Gastrocnemius medialis (tissue), 4 donors: ENCODE measurements around the gene KMT5B. TPM values are rescaled to one million over a fixed set of nuclear protein-coding genes. Genes with fewer than 3 reads are reported as not detected.

Experiments used
- ATAC-seq, 2 donors: fragments of 150-250 bp; one replicate each; pipeline ENCODE4 v1.9.1; 2016
- DNase-seq, 2 donors: peaks; one replicate each; pipeline ENCODE4 v3.0.0-alpha.2; 2019
- H3K27ac ChIP-seq, 4 donors: fragments of 200-600 bp; sonication (generic); 1 replicate in 1 of 4; 2 replicates in 3 of 4; pipeline ENCODE4 v1.5.1; 2016 to 2018; ENCODE audit warnings: mild to moderate bottlenecking in 2 of 4, moderate library complexity in 1 of 4
- H3K27me3 ChIP-seq, 3 donors: fragments of 200-600 bp; sonication (generic) in 2 of 3; 1 replicate in 1 of 3; 2 replicates in 2 of 3; pipeline versions ENCODE4 v1.5.1 to v1.6.0; 2016 to 2019; ENCODE audit warnings: mild to moderate bottlenecking in 1 of 3, moderate library complexity in 1 of 3
- H3K36me3 ChIP-seq, 2 donors: fragments of 200-600 bp; sonication (generic) in 1 of 2; one replicate each; pipeline ENCODE4 v1.5.1; 2017 to 2018
- H3K4me1 ChIP-seq, 2 donors: fragments of 200-600 bp; sonication (generic) in 1 of 2; one replicate each; pipeline ENCODE4 v1.5.1; 2016 to 2017; ENCODE audit warnings: mild to moderate bottlenecking in 2 of 2
- H3K4me3 ChIP-seq, 4 donors: fragments of 200-600 bp; sonication (generic) in 3 of 4; 1 replicate in 1 of 4; 2 replicates in 3 of 4; pipeline ENCODE4 v1.5.1; 2016 to 2019; ENCODE audit warnings: mild to moderate bottlenecking in 2 of 4
- H3K9me3 ChIP-seq, 3 donors: fragments of 200-600 bp; sonication (generic) in 2 of 3; 1 replicate in 1 of 3; 2 replicates in 2 of 3; pipeline ENCODE4 v1.5.1; 2016 to 2019
- CTCF ChIP-seq, 5 experiments: fragments of 450-650 bp in 3 of 5; fragments of 200-600 bp in 2 of 5; sonication (generic) in 2 of 5; IDR thresholded peaks in 4 of 5; conservative IDR thresholded peaks in 1 of 5; 1 replicate in 4 of 5; 2 replicates in 1 of 5; pipeline ENCODE4 v1.5.1; 2016 to 2019; ENCODE audit warnings: antibody characterized with exemption in 5 of 5, mild to moderate bottlenecking in 3 of 5, moderate library complexity in 3 of 5
- POLR2A ChIP-seq, 2 donors: fragments of 450-650 bp; IDR thresholded peaks; one replicate each; pipeline ENCODE4 v1.6.1; 2017; ENCODE audit warnings: antibody characterized with exemption in 2 of 2, mild to moderate bottlenecking in 2 of 2, moderate library complexity in 2 of 2
- in situ Hi-C, 4 donors: fragments of 200-750 bp; cut with MboI; loops; one replicate each; pipeline versions ENCODE4 v1.15.0 to v1.8.0; 2017; ENCODE audit warnings: low sequenced_read_pairs in 4 of 4
- intact Hi-C: fragments of 100-400 bp; cut with DNase I; formaldehyde crosslinking; loops from one replicate; pipeline ENCODE4 v1.15.1; 2023; ENCODE audit warnings: low total_unique reads
- total RNA-seq, 4 donors: library from RNA; depleted of rRNA; stranded (reverse); fragments of >200 nt; gene quantifications; one replicate each; pipeline versions ENCODE4 v1.1.0 to v1.2.3, GENCODE V29; 2016

KMT5B gene
- total RNA-seq, 4 donors from 2014 or later = 17.3 to 21.0 (median 19.2) TPM

- no peak for DNase-seq
- intact Hi-C loops (no loop called here), in situ Hi-C loops (no loop called here)
- H3K27me3 ChIP-seq = no peaks in the 10 kb centered on the region
- no peaks in the 10 kb centered on the region for H3K9me3 ChIP-seq
- no peak overlapping the region for H3K4me3 ChIP-seq
- no peak overlapping the region for H3K27ac ChIP-seq
- no peak for ATAC-seq
- no peaks in the 10 kb centered on the region for H3K4me1 ChIP-seq
- TF ChIP-seq POLR2A (IDR thresholded peaks at IDR 0.05) = no peak
- TF ChIP-seq CTCF (IDR thresholded peaks at IDR 0.05 in 4 of 5, conservative IDR thresholded peaks at IDR 0.05 in 1 of 5) = no peak
- peaks cover 0 to 63% of the 10 kb centered on the region in 2 donors for H3K36me3 ChIP-seq
These were observed 35.2 kb downstream of the KMT5B start for GRCh38 chr11:68177877-68178276.

- TF ChIP-seq POLR2A (IDR thresholded peaks at IDR 0.05) (no peak), CTCF (IDR thresholded peaks at IDR 0.05 in 4 of 5, conservative IDR thresholded peaks at IDR 0.05 in 1 of 5) (no peak)
- Histone ChIP-seq H3K27me3 (no peaks in the 10 kb centered on the region), H3K27ac (no peak overlapping the region), H3K4me1 (no peaks in the 10 kb centered on the region), H3K9me3 (no peaks in the 10 kb centered on the region), H3K4me3 (no peak overlapping the region), H3K36me3 (peaks cover 2 to 85% of the 10 kb centered on the region in 2 donors)
- no peak for ATAC-seq
- DNase-seq = no peak
- intact Hi-C loops = no loop called here
- in situ Hi-C loops = no loop called here
These were observed 39.2 kb downstream of the KMT5B start for GRCh38 chr11:68173926-68174325.

- DNase-seq (no peak), ATAC-seq (no peak)
- Histone ChIP-seq H3K9me3 (no peaks in the 10 kb centered on the region), H3K4me3 (no peak overlapping the region), H3K4me1 (no peaks in the 10 kb centered on the region), H3K36me3 (peaks cover 2 to 91% of the 10 kb centered on the region in 2 donors), H3K27ac (no peak overlapping the region), H3K27me3 (no peaks in the 10 kb centered on the region)
- in situ Hi-C loops (no loop called here), intact Hi-C loops (no loop called here)
- TF ChIP-seq POLR2A (IDR thresholded peaks at IDR 0.05) = no peak
- no peak for TF ChIP-seq CTCF (IDR thresholded peaks at IDR 0.05 in 4 of 5, conservative IDR thresholded peaks at IDR 0.05 in 1 of 5)
These were observed 43.7 kb downstream of the KMT5B start for GRCh38 chr11:68169442-68169841.

GRCh38 chr11:68168694-68169093 lies 44.4 kb downstream of the KMT5B start:
- in situ Hi-C loops = no loop called here
- intact Hi-C loops = no loop called here
- Histone ChIP-seq H3K27me3 (no peaks in the 10 kb centered on the region), H3K4me1 (no peaks in the 10 kb centered on the region), H3K27ac (no peak overlapping the region), H3K36me3 (peaks cover 2 to 87% of the 10 kb centered on the region in 2 donors), H3K4me3 (no peak overlapping the region), H3K9me3 (no peaks in the 10 kb centered on the region)
- ATAC-seq = no peak
- TF ChIP-seq CTCF (IDR thresholded peaks at IDR 0.05 in 4 of 5, conservative IDR thresholded peaks at IDR 0.05 in 1 of 5) = no peak
- TF ChIP-seq POLR2A (IDR thresholded peaks at IDR 0.05) = no peak
- no peak for DNase-seq

GRCh38 chr11:68167474-68167873 lies 45.6 kb downstream of the KMT5B start:
- in situ Hi-C loops = no loop called here
- H3K36me3 ChIP-seq = peaks cover 2 to 75% of the 10 kb centered on the region in 2 donors
- H3K27ac ChIP-seq = no peak overlapping the region
- no peak overlapping the region for H3K4me3 ChIP-seq
- TF ChIP-seq POLR2A (IDR thresholded peaks at IDR 0.05) = no peak
- ATAC-seq (no peak), DNase-seq (no peak)
- no peaks in the 10 kb centered on the region for H3K4me1 ChIP-seq
- H3K9me3 ChIP-seq = no peaks in the 10 kb centered on the region
- no peaks in the 10 kb centered on the region for H3K27me3 ChIP-seq
- intact Hi-C loops = no loop called here
